Activated CD4-positive, alpha-beta T cell treated with anti-CD3 and anti-CD28 coated beads for 4 hours (primary cell): Measurements from ENCODE around the gene ARMC12.
"Not testable (repeated sequence)": the region's sequence is repeated elsewhere in the genome, so short reads cannot be mapped to it uniquely, and the experiment has no call there.

Experiments
- DNase-seq, 2 donors: peaks; one replicate each; pipeline ENCODE4 v3.0.0-alpha.2; 2020

ARMC12 gene

DNA sequence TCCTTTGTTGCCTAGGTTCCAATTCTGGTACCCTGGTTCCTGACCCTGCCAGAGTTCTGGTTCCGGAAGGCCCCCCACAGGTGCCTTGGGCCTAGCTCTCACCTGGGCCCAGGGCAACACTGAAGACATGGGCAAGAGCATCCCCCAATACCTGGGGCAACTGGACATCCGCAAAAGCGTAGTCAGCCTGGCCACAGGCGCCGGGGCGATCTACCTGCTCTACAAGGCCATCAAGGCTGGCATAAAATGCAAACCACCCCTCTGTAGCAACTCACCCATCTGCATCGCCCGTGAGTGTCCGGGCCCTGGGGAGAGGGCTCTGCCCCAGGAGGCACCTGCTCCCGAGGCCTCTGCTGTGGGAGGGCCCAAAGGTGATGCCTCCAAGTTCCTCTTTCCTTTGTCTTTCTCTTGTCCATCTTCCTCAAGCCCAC is at the start of gene ARMC12:
TSS of gene ARMC12 (plus strand) at position 51 of the 431 bp plus-strand sequence. CDS start at position 128, 77 bp downstream.
- no peak for DNase-seq

- DNase-seq: peak; percentile 52 to 54
Measured at GRCh38 chr6:35687658-35688604, 48.9 kb upstream of the ARMC12 start.

DNA sequence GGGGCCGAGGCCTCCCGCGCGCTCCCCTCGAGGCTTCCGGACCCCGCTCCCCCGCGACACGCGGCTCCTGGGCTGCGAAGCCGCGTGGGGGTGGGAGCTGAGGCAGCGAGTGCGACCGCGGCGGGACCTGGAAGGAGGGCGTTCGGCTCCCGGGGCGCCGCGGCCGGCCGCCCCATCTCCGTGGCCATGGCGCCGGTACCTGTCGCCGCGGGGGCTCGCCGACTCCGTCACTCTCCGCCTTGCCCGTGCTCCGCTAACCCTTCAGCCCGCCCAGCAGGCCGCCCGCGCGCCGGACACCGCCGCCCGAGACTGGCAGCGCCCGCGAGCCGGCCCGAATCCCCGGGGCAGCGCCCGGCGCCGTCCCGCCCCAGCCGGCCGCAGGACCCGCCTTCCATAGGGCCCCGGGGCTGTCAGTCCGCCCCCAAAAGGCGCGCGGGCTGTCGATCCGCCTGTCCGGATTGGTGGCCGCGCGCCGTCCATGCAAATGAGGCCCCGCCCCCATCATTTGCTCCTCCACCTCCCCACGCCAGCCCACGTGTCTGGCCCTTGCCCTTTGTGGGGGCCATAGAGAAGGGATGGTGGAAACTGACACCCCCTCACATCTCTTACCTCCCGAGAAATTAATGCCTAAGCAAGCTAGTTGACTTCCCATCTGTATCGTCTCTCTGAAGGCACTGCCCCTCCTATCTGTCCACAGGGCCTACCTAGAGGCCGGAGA is 48.1 kb upstream of the ARMC12 start, which contains the start of gene FKBP5:
TSS of gene FKBP5 (minus strand) at position 311 of the 718 bp plus-strand sequence. CDS start 46,091 bp downstream, outside the sequence.
- DNase-seq: peak; percentile 85 to 89

DNA sequence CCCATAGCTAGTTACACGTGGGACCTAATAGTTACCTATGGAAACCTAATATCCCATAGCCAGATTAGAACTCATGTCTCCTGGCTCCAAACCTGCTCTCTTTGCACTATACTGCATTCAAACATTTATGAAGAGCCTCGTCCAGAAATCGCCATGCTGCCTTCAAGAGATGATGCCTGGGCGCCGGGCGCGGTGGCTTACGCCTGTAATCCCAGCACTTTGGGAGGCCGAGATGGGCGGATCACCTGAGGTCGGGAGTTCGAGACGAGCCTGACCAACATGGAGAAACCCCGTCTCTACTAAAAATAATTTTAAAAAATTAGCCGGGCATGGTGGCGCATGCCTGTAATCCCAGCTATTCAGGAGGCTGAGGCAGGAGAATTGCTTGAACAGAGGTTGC is 46.8 kb upstream of the ARMC12 start:
- DNase-seq: not testable (repeated sequence)

GRCh38 chr6:35690484-35690883 is 46.3 kb upstream of the ARMC12 start:
- no peak for DNase-seq

DNA sequence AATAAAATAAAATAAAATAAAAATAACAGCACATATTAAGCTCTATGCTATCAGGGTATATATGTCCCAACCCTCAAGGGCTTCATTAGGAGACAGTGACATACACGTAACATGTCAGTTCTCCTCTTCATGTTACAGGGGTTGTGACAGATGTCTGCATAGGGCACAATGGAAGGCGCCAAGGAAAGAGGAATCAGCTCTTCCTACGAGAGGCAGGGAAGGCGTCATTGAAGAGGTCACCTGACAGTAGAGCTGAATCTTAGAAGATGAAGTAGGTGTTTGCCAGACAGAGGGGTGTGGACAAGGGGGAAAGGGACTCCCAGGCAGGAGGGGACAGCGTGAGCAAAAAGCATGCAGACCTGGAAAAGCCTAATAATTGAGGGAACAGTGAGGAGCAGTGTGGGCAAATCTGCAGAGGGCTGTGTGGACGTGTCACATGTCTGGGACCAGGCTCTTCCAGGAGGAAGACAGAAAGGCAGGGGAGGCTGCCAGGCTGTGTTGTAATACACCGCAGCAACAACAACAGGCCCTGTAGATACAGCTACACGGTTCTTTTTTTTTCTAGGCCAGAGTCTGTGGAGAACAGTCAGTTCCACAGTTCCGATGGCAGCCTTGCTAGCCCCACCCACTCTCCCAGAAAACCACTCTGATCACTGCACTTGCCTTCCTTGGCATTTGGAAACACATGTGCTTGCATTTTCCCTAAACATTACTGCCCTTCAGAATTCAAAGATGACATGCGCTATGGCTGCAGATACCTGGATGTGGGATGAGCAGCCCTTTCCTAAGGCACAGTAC is 45.6 kb upstream of the ARMC12 start:
- no peak for DNase-seq

DNA sequence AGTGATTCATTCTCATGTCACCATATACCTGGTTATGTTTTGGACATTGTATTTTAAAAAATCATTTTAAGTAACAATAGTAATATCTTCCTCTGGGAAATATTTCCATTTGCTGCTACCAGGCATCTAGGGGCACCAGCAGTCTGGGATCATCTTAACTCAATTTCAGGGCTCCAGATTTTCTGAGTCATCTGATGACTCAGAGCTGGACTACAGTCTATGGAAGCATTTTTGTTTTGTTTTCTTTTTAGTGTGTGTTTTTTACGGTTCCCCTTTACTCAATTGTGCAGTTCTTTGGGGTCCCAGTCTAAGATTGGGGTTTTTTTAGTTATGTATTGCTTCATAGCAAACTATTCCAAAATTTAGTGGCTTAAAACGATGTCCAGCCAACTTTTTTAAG is 42.4 kb upstream of the ARMC12 start:
- no peak for DNase-seq

DNA sequence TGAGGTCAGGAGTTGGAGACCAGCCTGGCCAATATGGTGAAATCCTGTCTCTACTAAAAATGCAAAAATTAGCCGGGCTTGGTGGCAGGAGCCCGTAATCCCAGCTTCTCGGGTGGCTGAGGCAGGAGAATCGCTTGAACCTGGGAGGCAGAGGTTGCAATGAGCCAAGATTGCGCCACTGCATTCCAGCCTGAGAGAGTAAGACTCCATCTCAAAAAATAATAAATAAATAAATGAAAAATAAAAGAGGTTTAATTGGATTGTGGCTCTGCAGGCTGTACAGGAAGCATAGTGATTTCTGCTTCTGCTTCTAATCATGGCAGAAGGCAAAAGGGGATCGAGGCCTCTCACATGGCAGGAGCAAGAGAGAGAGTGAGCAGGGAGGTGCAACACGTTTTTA is 38.4 kb upstream of the ARMC12 start:
- not testable (repeated sequence) for DNase-seq

DNA sequence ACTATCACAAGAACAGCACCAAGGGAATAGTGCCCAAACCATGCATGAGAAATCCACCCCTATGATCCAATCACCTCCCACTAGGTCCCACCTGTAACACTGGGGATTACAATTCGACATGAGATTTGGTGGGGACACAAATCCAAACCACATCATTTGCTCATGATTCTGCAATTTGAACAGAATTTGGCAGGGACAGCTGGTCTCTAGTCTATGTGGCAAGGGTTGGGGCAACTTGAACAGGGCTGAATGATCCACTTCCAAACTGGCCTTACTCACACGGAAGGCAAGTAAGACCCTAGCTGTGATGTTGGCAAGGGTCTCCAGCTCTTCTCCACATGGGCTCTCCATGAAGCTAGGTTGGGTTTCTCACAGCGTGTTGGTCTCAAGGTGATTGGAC is 38.0 kb upstream of the ARMC12 start:
- no peak for DNase-seq

DNA sequence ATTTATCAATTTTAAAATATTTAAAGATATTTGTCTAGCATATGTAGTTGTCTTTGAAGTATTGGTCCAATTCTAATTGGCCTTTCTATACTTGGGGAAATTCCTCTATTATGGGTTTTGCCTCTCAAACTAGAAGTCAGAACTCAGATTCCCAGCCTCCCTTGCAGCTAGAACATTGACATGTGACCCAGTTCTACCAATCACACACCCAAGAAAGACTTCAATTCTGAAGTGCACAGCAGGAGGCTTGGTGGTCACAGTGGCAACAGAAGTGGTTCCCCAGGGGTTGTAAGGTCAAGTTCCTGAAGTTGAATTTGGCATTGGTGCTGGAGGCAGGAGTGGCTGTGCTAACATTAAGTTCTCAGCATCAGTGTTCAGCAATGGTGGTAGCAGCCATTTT is 33.3 kb upstream of the ARMC12 start:
- DNase-seq: no peak

DNA sequence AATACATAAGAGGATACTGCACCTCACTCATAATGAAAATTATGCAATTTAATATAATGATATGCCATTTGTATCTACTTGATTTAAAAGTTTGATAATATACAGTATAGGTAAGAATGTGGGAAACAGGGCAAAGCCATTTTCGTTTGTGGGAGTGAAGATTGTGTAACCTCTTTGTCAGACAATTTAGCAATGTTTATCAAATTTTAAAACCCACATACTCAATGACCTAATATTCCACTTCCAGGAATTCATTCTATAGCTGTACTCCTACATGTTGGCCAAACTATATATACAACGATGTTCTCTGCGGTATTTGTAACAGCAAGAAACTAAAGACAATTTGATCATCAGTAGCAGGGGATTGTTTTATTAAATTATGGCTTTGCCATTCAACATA is 30.4 kb upstream of the ARMC12 start:
- no peak for DNase-seq

GRCh38 chr6:35707714-35708407 is 29.0 kb upstream of the ARMC12 start:
- no peak for DNase-seq

- DNase-seq: no peak
Measured at GRCh38 chr6:35708585-35708984, 28.2 kb upstream of the ARMC12 start.

DNA sequence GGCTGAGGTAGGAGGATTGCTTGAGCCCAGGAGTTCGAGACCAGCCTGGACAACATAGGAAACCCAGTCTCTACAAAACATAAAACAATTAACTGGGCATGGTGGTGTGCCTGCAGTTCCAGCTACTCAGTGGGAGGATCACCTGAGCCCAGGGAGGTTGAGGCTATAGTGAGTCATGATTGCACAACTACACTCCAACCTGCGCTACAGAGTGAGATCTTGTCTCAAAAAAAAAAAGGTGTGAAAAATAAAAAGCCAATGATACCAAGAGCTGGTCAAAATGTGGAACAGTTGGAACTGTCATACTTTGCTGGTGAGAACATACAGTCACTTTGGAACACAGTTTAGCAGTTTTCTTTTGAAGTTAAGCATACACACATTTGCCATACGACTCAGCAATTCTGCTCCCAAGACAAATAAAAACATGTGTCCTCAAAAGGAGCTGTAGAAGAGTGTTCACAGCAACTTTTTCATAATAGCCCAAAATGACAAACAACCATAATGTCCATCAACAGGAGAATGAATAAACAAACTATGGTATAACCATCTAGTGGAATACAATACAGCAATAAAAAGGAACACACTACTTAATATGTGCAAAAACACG is 26.5 kb upstream of the ARMC12 start:
- no peak for DNase-seq

DNA sequence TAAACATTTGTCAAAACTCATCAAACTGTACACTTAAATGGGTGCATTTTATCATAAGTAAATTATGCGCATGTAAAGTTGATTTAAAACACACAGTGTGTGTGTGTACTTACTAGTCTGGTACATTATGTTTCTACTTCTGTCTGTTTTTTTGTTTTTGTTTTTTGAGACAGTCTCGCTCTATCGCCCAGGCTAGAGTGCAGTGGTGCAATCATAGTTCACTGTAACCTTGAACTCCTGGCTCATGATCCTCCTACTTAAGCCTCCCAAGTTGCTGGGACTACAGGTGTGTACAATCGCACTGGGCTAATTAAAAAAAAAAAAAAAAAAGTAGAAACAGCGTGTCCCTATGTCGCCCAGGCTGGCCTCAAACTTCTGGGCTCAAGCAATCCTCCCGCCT is 25.1 kb upstream of the ARMC12 start:
- DNase-seq: no peak

GRCh38 chr6:35713006-35713767 is 23.6 kb upstream of the ARMC12 start:
- DNase-seq: no peak

- DNase-seq: no peak
Measured at GRCh38 chr6:35716798-35717197, 20.0 kb upstream of the ARMC12 start.

GRCh38 chr6:35717449-35718374 is 19.1 kb upstream of the ARMC12 start:
- DNase-seq: no peak

DNA sequence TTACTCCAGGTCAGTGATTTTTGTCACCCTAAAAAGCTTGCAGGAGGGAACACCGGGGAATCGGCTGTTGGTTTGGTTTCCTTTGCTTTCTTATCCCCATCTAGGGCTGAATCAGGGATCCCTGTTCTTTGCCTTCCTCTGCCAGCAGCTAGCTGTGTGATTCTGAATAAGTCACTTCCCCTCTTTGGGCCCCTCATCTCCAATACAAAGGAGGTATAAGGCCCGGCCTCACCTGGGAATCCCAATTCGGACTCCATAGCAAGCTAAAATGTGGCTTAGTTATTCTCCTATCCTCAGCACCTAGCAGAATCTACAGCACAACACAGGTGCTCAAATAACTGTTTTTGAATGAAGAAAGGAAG is 18.5 kb upstream of the ARMC12 start:
- no peak for DNase-seq

GRCh38 chr6:35718911-35719381 is 17.9 kb upstream of the ARMC12 start:
- DNase-seq: no peak
